HEK293 (cell line): ENCODE data around the gene CDH7.

Experiments
- CTCF ChIA-PET: fragments of 350-600 bp; formaldehyde crosslinking; extraction: SDS; loops from one replicate; lab custom pipeline; 2021; ENCODE audit warnings: antibody characterized with exemption; lab: Yijun Ruan, JAX
- POLR2A ChIA-PET: fragments of 300-600 bp; formaldehyde crosslinking; extraction: SDS; loops from one replicate; lab custom pipeline; 2020; ENCODE audit warnings: antibody characterized with exemption, inconsistent platforms; lab: Yijun Ruan, JAX
- H3K27ac ChIP-seq: fragments of 200-500 bp; sonication (Bioruptor generic); 2 replicates; pipeline ENCODE4 v1.5.1; 2014; ENCODE audit warnings: low read depth, low read length, control low read depth, inconsistent platforms; ENCODE audit errors: extremely low read depth
- H3K36me3 ChIP-seq, 2 experiments: fragments of 200-500 bp in 1 of 2; sonication (Bioruptor generic) in 1 of 2; 1 replicate in 1 of 2; 2 replicates in 1 of 2; pipeline ENCODE4 v1.5.1; 2014 to 2017; ENCODE audit warnings: inconsistent platforms in 2 of 2, low read length in 2 of 2; ENCODE audit not compliant: control insufficient read depth in 2 of 2, insufficient read depth in 1 of 2
- H3K4me1 ChIP-seq: fragments of 200-500 bp; sonication (Bioruptor generic); 2 replicates; pipeline ENCODE4 v1.5.1; 2014; ENCODE audit warnings: mild to moderate bottlenecking, low read length, inconsistent platforms; ENCODE audit not compliant: control insufficient read depth, insufficient read depth
- H3K4me3 ChIP-seq: 2 replicates; pipeline ENCODE4 v1.5.1; 2011; ENCODE audit warnings: low read depth, mild to moderate bottlenecking, control low read depth, low read length, moderate library complexity
- H3K9me3 ChIP-seq: fragments of 200-500 bp; sonication (Bioruptor generic); 2 replicates; pipeline ENCODE4 v1.5.1; 2014; ENCODE audit warnings: low read depth, low read length, inconsistent platforms; ENCODE audit not compliant: control insufficient read depth, insufficient read depth
- BCL11A ChIP-seq: fragments of 450-650 bp; formaldehyde crosslinking; IDR thresholded peaks from 2 replicates; pipeline ENCODE4 v1.5.1; 2016; ENCODE audit warnings: low read depth, missing biosample characterization, missing genetic modification characterization
- FEZF1 ChIP-seq: fragments of 450-650 bp; formaldehyde crosslinking; IDR thresholded peaks from 2 replicates; pipeline ENCODE4 v1.5.1; 2016; ENCODE audit warnings: missing biosample characterization, missing genetic modification characterization
- GLI4 ChIP-seq: fragments of 450-650 bp; formaldehyde crosslinking; IDR thresholded peaks from 2 replicates; pipeline ENCODE4 v1.5.1; 2016; ENCODE audit warnings: missing biosample characterization, missing genetic modification characterization
- GLIS2 ChIP-seq: fragments of 450-650 bp; formaldehyde crosslinking; IDR thresholded peaks from 2 replicates; pipeline ENCODE4 v1.5.1; 2016; ENCODE audit warnings: missing biosample characterization, missing genetic modification characterization
- KLF1 ChIP-seq: fragments of 450-650 bp; formaldehyde crosslinking; IDR thresholded peaks from 2 replicates; pipeline ENCODE4 v1.5.1; 2016; ENCODE audit warnings: missing biosample characterization, missing genetic modification characterization
- KLF10 ChIP-seq: fragments of 450-650 bp; IDR thresholded peaks from 2 replicates; pipeline ENCODE4 v1.5.1; 2018; ENCODE audit warnings: missing biosample characterization, mild to moderate bottlenecking, missing genetic modification characterization
- KLF17 ChIP-seq: fragments of 450-650 bp; formaldehyde crosslinking; IDR thresholded peaks from 2 replicates; pipeline ENCODE4 v1.5.1; 2016; ENCODE audit warnings: missing biosample characterization, missing genetic modification characterization
- KLF9 ChIP-seq: fragments of 450-650 bp; formaldehyde crosslinking; IDR thresholded peaks from 2 replicates; pipeline ENCODE4 v1.5.1; 2016; ENCODE audit warnings: missing biosample characterization, missing genetic modification characterization, low read depth
- SCRT1 ChIP-seq: fragments of 450-650 bp; formaldehyde crosslinking; IDR thresholded peaks from 2 replicates; pipeline ENCODE4 v1.5.1; 2016; ENCODE audit warnings: missing biosample characterization, missing genetic modification characterization, borderline replicate concordance
- TCF7L2 ChIP-seq: IDR thresholded peaks from 2 replicates; pipeline ENCODE4 v1.6.1; 2011; ENCODE audit warnings: low read depth, mild to moderate bottlenecking, inconsistent platforms, low read length, moderate library complexity, borderline replicate concordance
- ZFHX2 ChIP-seq: fragments of 450-650 bp; formaldehyde crosslinking; conservative IDR thresholded peaks from 2 replicates; pipeline ENCODE4 v1.5.1; 2016; ENCODE audit warnings: missing biosample characterization, missing genetic modification characterization
- ZNF112 ChIP-seq: fragments of 450-650 bp; formaldehyde crosslinking; IDR thresholded peaks from 2 replicates; pipeline ENCODE4 v1.5.0; 2017; ENCODE audit warnings: missing biosample characterization, missing genetic modification characterization
- ZNF132 ChIP-seq: fragments of 450-650 bp; formaldehyde crosslinking; IDR thresholded peaks from 2 replicates; pipeline ENCODE4 v1.5.1; 2017; ENCODE audit warnings: missing biosample characterization, missing genetic modification characterization, borderline replicate concordance
- ZNF175 ChIP-seq: fragments of 450-650 bp; formaldehyde crosslinking; IDR thresholded peaks from 2 replicates; pipeline ENCODE4 v1.5.1; 2016; ENCODE audit warnings: missing biosample characterization, missing genetic modification characterization
- ZNF274 ChIP-seq, 2 experiments: fragments of 200-500 bp in 1 of 2; fragments of 450-650 bp in 1 of 2; sonication (Bioruptor generic) in 1 of 2; formaldehyde crosslinking in 1 of 2; IDR thresholded peaks; 2 replicates each; pipeline versions ENCODE4 v1.5.1 to v1.6.1; 2014 to 2016; ENCODE audit warnings: borderline replicate concordance in 1 of 2, inconsistent platforms in 1 of 2, low read length in 1 of 2, missing biosample characterization in 1 of 2, missing genetic modification characterization in 1 of 2
- ZNF335 ChIP-seq: fragments of 450-650 bp; formaldehyde crosslinking; conservative IDR thresholded peaks from 2 replicates; pipeline ENCODE4 v1.5.1; 2016; ENCODE audit warnings: missing biosample characterization, missing genetic modification characterization
- ZNF416 ChIP-seq: fragments of 450-650 bp; formaldehyde crosslinking; IDR thresholded peaks from 2 replicates; pipeline ENCODE4 v1.5.1; 2016; ENCODE audit warnings: missing biosample characterization, missing genetic modification characterization
- ZNF555 ChIP-seq: fragments of 450-650 bp; formaldehyde crosslinking; conservative IDR thresholded peaks from 2 replicates; pipeline ENCODE4 v1.5.1; 2017; ENCODE audit warnings: missing biosample characterization, mild to moderate bottlenecking, missing genetic modification characterization, inconsistent platforms
- ZNF596 ChIP-seq: fragments of 450-650 bp; IDR thresholded peaks from 2 replicates; pipeline ENCODE4 v1.5.0; 2018; ENCODE audit warnings: missing biosample characterization, mild to moderate bottlenecking, missing genetic modification characterization, moderate library complexity
- ZNF658 ChIP-seq: fragments of 450-650 bp; formaldehyde crosslinking; IDR thresholded peaks from 2 replicates; pipeline ENCODE4; 2016; ENCODE audit warnings: missing biosample characterization, missing genetic modification characterization
- ZNF747 ChIP-seq: fragments of 450-650 bp; formaldehyde crosslinking; IDR thresholded peaks from 2 replicates; pipeline ENCODE4 v1.5.1; 2016; ENCODE audit warnings: missing biosample characterization, missing genetic modification characterization
- ZNF791 ChIP-seq: fragments of 450-650 bp; formaldehyde crosslinking; IDR thresholded peaks from 2 replicates; pipeline ENCODE4 v1.5.1; 2016; ENCODE audit warnings: missing biosample characterization, missing genetic modification characterization
- TF ChIP-seq, protein P1 (sequence below): fragments of 450-650 bp; formaldehyde crosslinking; IDR thresholded peaks from 2 replicates; pipeline ENCODE4 v1.5.1; 2016; ENCODE audit warnings: missing biosample characterization, missing genetic modification characterization, borderline replicate concordance
- TF ChIP-seq, protein P2 (sequence below): fragments of 450-650 bp; formaldehyde crosslinking; IDR thresholded peaks from 2 replicates; pipeline ENCODE4 v1.5.1; 2017; ENCODE audit warnings: missing biosample characterization, missing genetic modification characterization
- TF ChIP-seq, protein P3 (sequence below): fragments of 450-650 bp; formaldehyde crosslinking; IDR thresholded peaks from 2 replicates; pipeline ENCODE4 v1.5.1; 2016; ENCODE audit warnings: missing biosample characterization, missing genetic modification characterization

The CDH7 gene

DNA sequence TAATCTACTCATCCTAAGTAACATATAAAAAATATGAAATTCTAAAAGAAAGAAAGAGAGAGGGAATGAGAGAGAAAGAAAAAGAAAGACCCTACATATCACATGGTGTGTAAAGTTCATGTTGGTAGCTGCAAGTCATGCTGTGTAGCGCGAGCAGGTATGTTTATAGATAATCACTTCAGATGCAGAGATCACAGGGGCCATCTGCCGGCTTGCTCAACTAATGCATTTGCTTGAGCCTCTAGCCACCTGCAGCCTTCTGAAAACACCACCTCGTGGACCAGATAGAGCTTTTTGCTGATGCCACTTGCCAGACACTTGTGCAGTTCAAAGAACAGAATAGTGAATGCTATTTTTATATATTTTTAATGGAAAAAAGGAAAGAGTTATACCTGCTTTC is 37.6 kb downstream of the CDH7 start (continued):
- TF ChIP-seq ZNF335 (tag by site-specific recombination) (no peak), SCRT1 (tag by site-specific recombination) (0 out of 2 replicates have a peak, but pooled peaks have one; percentile 15), ZNF416 (tag by site-specific recombination) (no peak), GLI4 (tag by site-specific recombination) (no peak), ZNF112 (tag by site-specific recombination) (no peak)
- TF ChIP-seq, protein P1, sequence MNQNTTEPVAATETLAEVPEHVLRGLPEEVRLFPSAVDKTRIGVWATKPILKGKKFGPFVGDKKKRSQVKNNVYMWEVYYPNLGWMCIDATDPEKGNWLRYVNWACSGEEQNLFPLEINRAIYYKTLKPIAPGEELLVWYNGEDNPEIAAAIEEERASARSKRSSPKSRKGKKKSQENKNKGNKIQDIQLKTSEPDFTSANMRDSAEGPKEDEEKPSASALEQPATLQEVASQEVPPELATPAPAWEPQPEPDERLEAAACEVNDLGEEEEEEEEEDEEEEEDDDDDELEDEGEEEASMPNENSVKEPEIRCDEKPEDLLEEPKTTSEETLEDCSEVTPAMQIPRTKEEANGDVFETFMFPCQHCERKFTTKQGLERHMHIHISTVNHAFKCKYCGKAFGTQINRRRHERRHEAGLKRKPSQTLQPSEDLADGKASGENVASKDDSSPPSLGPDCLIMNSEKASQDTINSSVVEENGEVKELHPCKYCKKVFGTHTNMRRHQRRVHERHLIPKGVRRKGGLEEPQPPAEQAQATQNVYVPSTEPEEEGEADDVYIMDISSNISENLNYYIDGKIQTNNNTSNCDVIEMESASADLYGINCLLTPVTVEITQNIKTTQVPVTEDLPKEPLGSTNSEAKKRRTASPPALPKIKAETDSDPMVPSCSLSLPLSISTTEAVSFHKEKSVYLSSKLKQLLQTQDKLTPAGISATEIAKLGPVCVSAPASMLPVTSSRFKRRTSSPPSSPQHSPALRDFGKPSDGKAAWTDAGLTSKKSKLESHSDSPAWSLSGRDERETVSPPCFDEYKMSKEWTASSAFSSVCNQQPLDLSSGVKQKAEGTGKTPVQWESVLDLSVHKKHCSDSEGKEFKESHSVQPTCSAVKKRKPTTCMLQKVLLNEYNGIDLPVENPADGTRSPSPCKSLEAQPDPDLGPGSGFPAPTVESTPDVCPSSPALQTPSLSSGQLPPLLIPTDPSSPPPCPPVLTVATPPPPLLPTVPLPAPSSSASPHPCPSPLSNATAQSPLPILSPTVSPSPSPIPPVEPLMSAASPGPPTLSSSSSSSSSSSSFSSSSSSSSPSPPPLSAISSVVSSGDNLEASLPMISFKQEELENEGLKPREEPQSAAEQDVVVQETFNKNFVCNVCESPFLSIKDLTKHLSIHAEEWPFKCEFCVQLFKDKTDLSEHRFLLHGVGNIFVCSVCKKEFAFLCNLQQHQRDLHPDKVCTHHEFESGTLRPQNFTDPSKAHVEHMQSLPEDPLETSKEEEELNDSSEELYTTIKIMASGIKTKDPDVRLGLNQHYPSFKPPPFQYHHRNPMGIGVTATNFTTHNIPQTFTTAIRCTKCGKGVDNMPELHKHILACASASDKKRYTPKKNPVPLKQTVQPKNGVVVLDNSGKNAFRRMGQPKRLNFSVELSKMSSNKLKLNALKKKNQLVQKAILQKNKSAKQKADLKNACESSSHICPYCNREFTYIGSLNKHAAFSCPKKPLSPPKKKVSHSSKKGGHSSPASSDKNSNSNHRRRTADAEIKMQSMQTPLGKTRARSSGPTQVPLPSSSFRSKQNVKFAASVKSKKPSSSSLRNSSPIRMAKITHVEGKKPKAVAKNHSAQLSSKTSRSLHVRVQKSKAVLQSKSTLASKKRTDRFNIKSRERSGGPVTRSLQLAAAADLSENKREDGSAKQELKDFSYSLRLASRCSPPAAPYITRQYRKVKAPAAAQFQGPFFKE (tag by site-specific recombination), result no peak
- TF ChIP-seq, protein P2, sequence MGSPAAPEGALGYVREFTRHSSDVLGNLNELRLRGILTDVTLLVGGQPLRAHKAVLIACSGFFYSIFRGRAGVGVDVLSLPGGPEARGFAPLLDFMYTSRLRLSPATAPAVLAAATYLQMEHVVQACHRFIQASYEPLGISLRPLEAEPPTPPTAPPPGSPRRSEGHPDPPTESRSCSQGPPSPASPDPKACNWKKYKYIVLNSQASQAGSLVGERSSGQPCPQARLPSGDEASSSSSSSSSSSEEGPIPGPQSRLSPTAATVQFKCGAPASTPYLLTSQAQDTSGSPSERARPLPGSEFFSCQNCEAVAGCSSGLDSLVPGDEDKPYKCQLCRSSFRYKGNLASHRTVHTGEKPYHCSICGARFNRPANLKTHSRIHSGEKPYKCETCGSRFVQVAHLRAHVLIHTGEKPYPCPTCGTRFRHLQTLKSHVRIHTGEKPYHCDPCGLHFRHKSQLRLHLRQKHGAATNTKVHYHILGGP, result no peak
- TF ChIP-seq, protein P3, sequence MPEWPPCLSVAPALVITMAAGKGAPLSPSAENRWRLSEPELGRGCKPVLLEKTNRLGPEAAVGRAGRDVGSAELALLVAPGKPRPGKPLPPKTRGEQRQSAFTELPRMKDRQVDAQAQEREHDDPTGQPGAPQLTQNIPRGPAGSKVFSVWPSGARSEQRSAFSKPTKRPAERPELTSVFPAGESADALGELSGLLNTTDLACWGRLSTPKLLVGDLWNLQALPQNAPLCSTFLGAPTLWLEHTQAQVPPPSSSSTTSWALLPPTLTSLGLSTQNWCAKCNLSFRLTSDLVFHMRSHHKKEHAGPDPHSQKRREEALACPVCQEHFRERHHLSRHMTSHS (tag by site-specific recombination), result no peak

GRCh38 chr18:65790604-65791003 is 39.8 kb downstream of the CDH7 start:
- Histone ChIP-seq H3K27ac (no peak overlapping the region), H3K9me3 (no peaks in the 10 kb centered on the region), H3K36me3 (no peaks in the 10 kb centered on the region), H3K4me3 (no peak overlapping the region), H3K4me1 (peaks cover 24% of the 10 kb centered on the region)
- POLR2A ChIA-PET, result no interaction called here
- CTCF ChIA-PET, result interaction anchor here (1.8 kb wide), 1 partner anchor 65 kb away, joined by 9 read pairs; no protein-coding TSS in a partner anchor
- TF ChIP-seq ZNF791, result no peak
- no peak for TF ChIP-seq BCL11A
- TF ChIP-seq ZNF658 (tag by site-specific recombination), result no peak

- H3K27ac ChIP-seq, result peak overlapping the region; percentile 49; the same call in 1 of the 2 replicates
- CTCF ChIA-PET, result interaction anchor here (0.6 to 1.8 kb wide), 8 partner anchors 11 to 549 kb away, joined by 3 to 9 read pairs (median 4); no protein-coding TSS in a partner anchor
- no peaks in the 10 kb centered on the region for H3K9me3 ChIP-seq
- H3K4me3 ChIP-seq, result no peak overlapping the region
- H3K36me3 ChIP-seq, result no peaks in the 10 kb centered on the region
- POLR2A ChIA-PET, result no interaction called here
- peaks cover 24% of the 10 kb centered on the region for H3K4me1 ChIP-seq
- TF ChIP-seq GLIS2 (tag by site-specific recombination) (no peak), ZNF555 (tag by site-specific recombination) (no peak), ZNF596 (tag by site-specific recombination) (no peak), ZNF132 (no peak), KLF10 (tag by site-specific recombination) (no peak), KLF17 (tag by site-specific recombination) (no peak), ZFHX2 (tag by site-specific recombination) (no peak), ZNF175 (no peak), ZNF747 (tag by site-specific recombination) (no peak), KLF1 (tag by site-specific recombination) (no peak), FEZF1 (tag by site-specific recombination) (peak; percentile 65), TCF7L2 (peak; percentile 73; the same call in 1 of the 2 replicates), KLF9 (tag by site-specific recombination) (no peak), ZNF274 (IDR thresholded peaks at IDR 0.05; ENCODE audit: low read length) (no peak), ZNF274 (tag by site-specific recombination; IDR thresholded peaks at IDR 0.05; ENCODE audit: borderline replicate concordance) (no peak)
These were observed 40.9 kb downstream of the CDH7 start for GRCh38 chr18:65791719-65792118.
